HG03196 (cell line): ENCODE data around the gene APBA2.
"Not testable (repeated sequence)": the region's sequence is repeated elsewhere in the genome, so short reads cannot be mapped to it uniquely, and the experiment has no call there.

Experiments used
- ATAC-seq: cut with Tn5 transposase; IDR thresholded peaks from one replicate; pipeline ENCODE4 v1.9.1; 2021; ENCODE audit not compliant: unreplicated experiment

The APBA2 gene

DNA sequence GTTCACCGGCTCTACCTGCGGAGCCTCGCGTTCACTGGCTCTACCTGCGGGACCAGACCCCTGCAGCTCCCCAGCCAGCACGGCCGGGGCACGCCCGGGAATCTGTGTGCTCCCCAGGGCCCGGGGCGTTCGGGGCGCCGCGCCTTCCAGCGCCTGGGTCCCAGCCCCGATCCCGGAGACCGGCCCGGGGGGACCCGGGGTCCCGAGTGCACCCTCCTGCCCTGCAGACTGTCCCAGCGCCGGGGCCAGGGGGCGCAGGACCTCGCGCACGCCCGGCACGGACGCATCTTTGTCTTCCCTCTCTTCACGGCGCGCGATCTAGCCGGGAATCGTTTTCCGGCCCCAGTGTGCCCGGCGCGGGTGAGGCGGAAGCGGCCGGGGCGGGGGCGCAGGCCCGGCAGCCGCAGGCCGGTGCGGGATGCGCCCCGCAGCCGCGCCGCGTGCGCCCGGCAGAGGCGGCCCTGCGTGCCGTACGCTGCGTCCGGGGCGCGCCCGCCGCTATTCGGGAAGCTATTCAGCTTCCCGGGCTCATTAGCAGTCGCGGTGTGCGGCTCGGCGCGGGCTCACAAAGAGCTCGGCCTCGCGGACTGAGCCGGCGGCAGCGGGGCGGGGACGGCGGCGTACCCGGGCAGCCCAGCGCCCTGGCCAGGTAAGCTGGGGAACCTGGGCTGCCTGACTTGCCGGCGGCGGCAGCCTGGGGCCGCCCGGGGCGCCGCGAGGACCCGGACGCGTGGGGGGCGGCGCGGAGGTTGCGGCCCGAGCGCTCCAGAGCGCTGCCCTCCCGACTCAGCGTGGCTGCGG lies at the start of gene APBA2:
Gene APBA2 (plus strand): TSS at position 345 of the 801 bp plus-strand sequence. CDS start 167,911 bp downstream, outside the sequence.
- no peak for ATAC-seq

DNA sequence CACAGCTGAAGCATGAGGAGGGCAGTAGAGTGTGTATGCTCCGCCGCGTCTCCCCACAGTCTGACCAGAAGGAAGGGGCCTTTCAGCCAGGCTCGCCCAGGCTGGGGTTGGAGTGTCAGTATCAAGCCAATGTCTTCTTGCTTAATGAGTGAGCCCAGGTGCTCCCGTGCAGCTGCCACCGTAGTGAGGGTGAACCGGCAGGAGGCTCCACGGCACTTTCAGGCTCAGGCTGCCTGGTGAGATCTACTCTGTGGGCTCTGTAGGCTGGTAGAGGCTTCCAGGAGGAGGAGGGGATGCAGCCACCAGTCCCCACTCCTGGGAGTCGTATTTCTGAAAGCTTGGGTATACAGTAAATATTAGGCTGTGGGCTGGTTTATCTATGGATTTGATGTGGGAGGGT lies 45.5 kb upstream of the APBA2 start:
- not testable (repeated sequence) for ATAC-seq

DNA sequence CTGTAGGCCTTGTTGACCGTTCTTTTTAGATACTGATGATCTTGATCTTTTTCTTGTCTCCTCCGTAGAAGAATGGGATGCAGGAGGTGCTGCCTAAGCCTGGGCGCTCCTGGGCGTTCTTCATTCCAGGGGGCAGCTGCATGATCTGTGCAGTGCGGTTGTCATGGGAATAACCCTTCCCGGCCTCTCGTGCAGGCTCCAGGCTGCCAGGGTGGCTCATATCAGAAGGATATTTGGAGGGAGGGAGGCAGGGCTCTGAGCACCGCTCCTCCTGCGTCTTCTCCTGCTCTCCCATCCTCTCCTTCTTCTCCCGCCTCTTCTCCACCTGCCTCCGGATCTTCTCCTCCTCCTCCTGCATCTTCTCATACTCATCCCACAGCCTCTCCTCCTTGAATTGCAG lies 43.6 kb upstream of the APBA2 start:
- ATAC-seq, result not testable (repeated sequence)

DNA sequence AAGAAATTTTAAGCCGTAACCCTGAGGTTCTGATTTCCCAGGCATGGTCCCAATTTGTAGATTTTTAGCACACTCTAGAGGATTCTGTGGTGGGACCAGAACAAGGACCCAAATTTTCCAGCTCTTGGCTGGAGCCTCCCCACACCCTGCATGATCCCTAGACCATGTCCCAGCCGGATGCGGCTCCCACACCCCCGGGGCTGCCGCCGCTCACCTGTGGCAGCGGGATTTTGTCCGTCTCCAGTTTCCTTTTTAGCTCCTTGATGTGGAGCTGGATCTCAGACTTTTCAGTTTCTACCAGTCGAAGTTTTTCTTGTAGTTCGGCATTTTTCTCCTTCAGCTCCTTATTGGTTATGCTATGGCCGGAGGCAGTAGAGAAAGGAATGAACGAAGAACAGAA lies 42.3 kb upstream of the APBA2 start:
- not testable (repeated sequence) for ATAC-seq

DNA sequence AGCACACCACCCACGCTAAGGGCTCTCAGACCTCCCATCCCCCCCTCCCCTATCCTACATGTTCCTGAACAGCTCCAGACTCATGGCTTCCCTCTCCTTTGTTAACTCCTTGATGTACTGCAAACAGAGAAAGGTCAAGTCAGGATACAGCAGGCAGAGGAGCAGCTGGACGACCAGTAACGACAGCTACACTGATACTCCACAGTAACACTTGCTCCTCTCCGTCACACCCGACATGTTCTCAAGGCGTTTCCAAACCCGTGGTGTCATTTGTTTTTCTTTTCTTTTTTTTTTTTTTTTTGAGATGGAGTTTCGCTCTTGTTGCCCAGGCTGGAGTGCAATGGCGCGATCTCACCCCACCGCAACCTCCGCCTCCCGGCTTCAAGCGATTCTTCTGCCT lies 41.6 kb upstream of the APBA2 start:
- ATAC-seq, result not testable (repeated sequence)

DNA sequence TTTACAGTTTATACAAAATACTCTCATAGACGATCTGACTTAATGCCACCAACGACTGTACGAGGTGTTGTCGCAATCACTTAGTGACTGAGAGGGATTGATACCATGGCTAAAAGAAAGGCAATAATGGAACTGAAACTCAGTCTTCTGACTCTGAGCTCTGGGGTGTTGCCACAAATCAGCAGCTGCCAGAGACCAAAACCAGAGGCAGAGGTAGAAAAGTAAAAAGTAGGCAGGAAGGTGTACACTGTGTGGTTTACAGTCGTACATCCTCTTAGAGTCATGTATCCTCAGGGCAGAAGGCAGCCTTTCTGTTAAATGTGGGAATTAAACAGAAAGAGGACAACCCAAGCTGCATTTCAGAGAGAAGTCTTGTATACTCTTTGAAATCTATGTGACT lies 38.5 kb upstream of the APBA2 start:
- not testable (repeated sequence) for ATAC-seq

DNA sequence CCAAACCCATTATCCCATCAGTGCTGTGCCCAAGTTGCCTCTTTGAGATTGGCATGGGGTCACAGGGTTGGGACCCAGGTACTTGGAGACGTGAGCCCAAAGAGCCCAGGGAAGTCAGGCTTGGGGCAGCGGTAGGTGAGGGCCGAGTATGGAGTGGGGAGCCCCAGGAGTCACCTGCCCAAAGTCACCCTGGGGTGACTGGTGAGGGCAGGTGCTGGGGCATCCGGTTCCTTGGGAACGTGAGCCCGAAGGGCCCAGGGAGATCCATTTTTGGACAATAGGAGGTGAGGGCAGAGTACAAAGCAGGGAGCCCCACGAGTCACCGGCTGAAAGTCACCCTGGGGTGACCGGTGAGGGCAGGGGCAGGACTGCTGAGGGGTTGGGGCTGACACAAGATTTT lies 37.8 kb upstream of the APBA2 start:
- ATAC-seq, result not testable (repeated sequence)

DNA sequence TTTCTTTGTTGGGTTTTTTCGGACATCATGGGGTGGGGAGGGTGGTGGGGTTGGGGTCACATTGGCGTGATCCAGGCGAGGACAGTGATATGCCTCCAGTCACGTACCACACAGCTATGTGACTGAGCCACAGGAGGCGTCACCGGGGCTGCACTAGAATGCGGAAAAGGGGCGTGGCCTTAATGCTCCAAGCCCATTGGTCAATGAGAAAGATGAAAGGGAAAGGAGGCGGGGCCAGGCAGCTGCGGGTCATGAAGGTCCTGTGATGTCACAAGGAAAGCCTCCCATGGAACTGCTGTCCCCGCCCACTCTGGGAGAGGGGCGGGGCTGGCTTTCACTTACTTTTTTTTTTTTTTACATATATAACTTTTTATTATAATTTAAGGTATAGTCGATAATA lies 37.3 kb upstream of the APBA2 start, which contains the start of gene GOLGA6L7:
Gene GOLGA6L7 (minus strand): TSS at position 124 of the 400 bp plus-strand sequence. CDS start 95 bp downstream, at position 29.
- ATAC-seq, result not testable (repeated sequence)

DNA sequence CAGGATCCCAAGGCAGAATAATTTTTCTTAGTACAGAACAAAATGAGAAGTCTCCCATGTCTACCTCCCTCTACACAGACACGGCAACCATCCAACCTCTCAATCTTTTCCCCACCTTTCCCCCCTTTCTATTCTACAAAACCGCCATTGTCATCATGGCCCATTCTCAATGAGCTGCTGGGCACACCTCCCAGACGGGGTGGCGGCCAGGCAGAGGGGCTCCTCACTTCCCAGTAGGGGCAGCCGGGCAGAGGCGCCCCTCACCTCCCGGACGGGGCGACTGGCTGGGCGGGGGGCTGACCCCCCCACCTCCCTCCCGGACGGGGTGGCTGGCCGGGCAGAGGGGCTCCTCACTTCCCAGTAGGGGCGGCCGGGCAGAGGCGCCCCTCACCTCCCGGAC lies 36.5 kb upstream of the APBA2 start:
- ATAC-seq, result not testable (repeated sequence)

DNA sequence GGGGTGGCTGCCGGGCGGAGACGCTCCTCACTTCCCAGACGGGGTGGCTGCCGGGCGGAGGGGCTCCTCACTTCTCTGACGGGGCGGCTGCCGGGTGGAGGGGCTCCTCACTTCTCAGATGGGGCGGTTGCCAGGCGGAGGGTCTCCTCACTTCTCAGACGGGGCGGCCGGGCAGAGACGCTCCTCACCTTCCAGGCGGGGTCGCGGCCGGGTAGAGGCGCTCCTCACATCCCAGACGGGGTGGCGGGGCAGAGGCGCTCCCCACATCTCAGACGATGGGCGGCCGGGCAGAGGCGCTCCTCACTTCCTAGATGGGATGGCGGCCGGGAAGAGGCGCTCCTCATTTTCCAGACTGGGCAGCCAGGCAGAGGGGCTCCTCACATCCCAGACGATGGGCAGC lies 36.0 kb upstream of the APBA2 start:
- not testable (repeated sequence) for ATAC-seq

DNA sequence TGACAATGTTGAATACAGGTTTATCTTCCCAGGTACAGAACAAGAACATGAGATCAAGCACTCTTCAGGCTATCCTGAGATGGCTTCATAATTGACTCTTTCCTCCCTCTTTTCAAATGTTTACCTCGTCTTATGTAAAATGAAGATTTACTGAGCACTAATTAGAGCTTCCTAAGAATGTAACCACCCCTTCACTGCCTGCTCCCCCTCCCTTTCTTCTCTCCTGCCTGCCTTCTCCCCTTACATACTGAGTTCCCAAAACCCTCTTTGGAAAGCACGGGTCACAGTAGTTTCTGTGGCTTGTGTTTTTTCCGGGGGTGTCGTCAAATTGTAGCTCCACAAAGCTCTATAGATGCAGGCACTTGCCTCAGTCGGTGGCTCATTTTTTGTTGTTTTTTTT lies 32.1 kb upstream of the APBA2 start:
- ATAC-seq, result not testable (repeated sequence)

DNA sequence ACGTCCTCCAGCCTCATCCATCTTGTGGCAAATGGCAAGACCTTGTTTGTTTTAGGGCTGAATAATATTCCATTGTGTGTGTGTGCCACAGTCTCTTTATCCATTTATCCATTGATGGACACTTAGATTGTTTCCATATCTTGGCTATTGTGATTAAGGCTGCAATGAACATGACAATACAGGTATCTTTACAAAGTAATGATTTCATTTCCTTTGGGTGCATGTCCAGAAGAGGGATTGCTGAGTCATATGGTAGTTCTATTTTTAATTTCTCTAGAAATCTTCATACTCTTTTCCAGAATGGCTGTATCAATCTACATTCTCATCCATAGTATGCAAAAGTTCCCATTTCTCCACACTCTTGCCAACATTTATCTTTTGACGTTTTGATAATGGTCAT lies 31.2 kb upstream of the APBA2 start:
- ATAC-seq, result not testable (repeated sequence)

DNA sequence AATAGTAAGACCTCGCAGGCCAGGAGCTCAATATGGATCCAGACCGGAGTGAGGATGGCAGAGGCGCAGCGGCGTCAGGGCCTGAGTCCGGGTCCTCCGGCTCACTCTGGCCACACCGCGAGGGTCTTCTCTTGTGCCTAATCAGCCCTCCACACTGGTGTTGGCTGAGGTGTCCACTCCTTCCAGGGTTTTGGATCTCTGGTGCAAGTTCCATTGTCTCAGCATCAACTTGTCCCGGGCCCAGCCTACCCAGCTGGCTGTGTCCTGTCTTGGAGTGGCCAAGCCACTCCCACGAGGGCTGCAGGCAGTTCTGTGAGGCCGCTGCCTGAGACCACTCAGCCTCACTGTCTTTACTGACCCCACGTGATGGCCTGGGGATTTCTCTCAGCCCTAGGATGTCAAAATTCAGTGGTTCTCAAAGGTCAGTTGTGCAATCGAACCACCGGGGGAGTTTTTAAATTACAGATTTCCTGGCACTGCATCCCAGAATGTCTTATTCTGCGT lies 24.7 kb upstream of the APBA2 start:
- no peak for ATAC-seq

DNA sequence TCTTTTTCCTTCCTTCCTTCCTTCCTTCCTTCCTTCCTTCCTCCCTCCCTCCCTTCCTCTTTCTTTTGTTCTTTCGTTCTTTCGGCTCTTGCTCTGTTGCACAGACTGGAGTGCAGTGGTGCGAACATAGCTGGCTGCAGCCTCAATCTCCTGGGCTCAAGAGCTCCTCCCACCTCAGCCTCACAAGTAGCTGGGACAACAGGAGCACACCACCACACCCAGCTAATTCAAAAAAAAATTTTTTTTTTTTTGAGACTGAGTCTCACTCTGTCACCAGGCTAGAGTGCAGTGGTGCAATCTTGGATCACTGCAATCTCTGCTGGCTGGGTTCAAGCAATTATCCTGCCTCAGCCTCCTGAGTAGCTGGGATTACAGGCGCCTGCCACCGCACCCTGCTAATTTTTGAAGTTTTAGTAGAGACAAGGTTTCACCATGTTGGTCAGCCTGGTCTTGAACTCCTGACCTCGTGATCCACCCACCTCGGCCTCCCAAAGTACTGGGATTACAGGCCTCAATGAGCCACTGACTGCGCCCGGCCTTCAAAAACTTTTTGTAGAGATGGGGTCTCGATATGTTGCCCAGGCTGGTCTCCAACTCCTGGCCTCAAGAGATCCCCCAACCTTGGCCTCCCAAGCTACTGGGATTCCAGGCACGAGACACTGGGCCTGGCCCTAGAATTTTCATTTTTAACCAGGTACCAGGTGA lies 24.0 kb upstream of the APBA2 start:
- not testable (repeated sequence) for ATAC-seq

DNA sequence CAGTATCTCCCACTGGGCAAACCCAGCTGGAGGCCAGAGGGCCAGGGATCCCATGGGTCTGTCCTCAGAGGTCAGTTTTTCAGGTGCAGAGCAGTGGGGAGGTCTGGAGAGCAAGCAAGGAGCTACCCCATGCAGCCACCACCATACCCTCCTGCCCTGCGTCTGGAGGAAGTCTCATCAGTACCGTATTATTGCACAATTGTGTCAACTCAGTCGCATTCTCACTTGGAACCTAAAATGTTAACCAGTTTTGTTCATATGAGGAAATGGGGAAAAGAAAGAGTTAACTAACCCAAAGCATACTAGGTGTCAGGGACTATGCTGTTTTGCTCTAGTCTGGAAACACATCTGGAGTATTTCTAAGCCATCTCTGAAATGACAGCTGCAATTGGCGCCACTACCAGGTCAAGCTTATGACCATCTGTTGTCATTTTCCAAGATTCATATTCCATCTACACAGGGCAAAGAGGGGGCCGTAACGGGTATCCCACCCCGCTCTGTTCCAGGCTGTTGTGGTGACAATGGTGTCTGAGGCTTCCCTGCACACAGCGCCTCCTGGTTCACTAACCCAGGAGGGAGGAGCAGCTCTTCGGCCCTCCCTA lies 16.9 kb upstream of the APBA2 start:
- ATAC-seq, result no peak

DNA sequence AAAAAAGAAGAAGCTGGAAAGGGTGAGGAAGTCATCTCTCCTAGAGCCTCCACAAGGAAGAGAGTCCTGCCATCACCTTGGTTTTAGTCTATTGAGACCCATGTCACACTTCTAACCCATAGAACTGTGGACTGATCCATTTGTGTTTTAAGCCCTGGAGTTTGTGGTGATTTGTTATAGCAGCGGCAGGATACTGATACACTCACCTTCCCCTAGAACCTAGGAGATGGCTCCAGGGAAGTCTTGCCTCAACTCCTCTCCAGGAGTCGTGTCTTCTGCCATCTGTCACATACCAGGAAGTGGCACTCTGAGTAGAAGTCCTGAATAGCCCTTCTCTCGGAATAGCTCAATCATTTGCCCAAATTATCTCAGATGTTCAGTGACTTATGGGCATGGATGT lies 14.6 kb upstream of the APBA2 start:
- no peak for ATAC-seq

DNA sequence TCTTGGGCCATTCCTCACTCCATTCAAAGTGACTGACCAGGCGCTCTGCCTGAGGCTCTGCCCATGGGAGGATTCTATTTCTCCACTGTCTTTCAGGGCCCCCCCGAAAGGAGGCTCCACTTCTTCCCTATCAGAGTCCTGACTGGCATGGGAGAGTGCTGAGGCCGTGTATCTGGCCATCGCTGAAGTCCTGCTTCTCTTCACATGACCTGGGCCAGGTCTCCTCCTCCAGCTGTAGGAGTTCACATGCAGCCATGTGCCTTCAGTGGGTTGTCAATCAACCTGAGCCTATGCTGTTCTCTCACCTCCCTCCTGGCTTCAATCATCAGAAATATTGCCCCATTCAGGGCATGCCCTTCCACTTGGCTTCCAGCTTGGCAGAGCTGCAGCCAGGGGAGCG lies 12.8 kb upstream of the APBA2 start:
- no peak for ATAC-seq

DNA sequence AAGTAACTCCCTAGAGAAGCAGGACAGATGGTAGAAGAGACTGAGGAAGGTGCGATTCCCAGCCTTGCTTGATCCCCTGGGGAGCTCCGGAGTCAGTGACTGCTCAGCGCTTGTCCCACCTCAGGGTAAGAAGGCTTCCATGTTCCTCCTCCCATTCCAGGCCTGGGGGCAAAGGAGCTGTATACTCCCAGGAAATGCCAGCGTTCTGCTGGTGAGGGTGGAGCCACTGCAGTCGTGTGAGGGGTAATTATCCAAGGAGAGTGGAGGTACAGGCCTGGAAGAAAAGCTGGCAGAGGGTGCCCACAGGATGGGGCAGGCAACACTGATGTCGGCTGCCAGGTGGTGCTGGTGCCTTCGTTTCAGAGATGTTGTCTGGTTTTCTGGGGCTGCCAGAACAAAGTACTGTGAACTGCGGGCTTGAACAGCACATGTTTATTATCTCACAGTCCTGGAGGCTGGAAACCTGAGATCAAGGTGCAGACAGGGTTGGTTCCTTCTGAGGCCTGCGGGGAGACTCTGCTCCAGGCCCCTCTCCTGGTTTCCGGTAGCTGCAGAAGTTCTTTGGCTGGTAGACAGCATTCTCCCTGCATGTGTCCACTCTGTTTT lies 12.1 kb upstream of the APBA2 start:
- ATAC-seq, result no peak

DNA sequence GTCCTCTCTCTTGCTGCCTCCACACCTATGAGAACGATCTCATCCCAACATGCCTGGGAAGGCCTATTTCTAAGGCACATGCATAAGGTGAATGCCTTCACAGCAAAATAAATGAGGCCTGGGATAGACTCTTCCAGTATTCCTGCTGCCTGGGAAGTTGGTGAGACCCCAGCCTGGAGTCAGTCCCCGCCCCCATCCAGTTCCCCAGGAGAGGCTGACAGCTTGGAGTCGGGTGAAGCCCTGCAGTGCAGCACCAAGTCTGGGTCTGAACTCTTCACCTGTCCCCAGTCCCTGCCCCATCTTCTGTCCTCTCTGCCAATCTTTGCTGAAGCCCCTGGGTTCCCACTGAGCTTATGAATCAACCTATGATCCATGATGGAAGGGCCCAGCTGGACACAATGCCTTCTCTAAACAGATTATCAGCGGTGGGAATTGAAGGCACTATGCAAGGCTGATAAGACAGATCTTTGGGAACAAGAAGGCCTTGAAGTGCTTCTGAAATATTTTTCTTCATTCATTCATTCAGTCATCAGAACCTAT lies 10.2 kb upstream of the APBA2 start:
- ATAC-seq, result no peak

DNA sequence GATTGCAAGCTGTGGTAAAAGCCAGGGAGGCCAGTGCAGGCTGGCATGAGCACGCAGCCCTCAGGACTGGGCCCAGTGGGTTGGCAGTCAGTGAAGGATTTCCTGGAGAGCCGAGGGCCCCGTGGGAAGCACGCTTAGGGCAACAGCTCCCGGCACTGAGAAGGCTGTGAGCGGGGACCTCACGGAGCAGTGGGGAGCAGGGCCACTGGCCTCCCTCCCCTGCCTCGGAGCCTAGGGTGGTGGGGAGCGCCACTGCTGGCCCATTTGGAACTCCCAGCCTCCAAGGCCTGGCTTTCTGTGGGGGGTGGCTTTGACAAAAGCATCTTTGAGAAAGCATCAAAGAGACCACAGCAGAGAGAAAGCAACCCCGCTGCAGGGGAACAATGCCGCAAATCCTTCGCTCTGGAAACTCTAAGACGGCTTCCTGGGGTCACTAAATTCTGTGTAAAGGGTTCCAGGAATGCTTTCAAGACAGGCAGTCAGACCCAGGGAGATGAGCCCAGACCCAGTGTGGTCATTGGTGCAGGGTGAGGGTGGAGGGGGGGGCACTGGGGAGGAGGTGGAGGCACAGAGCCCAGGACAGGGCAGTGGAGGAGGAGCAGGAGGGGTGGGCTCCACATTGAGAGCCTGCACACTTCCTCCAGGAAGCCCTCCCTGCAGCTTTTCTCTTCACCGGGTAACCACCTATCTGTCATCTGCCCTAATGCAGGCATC lies 9.5 kb upstream of the APBA2 start:
- ATAC-seq, result no peak
